Cardiac fibroblast (primary cell): Measurements from ENCODE around the gene TGIF1.

ENCODE experiments used
- DNase-seq, 2 donors: peaks; one replicate each; pipeline versions ENCODE4 v3.0.0 to v3.0.0-alpha.2; 2010; ENCODE audit warnings: low read depth in 2 of 2
- H3K4me3 ChIP-seq, 2 donors: replicated peaks in 1 of 2; 1 replicate in 1 of 2; 2 replicates in 1 of 2; pipeline ENCODE4 v1.5.1; 2011; ENCODE audit warnings: low read depth in 2 of 2, low read length in 2 of 2, mild to moderate bottlenecking in 2 of 2, moderate library complexity in 1 of 2
- CTCF ChIP-seq: IDR thresholded peaks from one replicate; pipeline ENCODE4 v1.5.1; 2011; ENCODE audit warnings: low read depth, mild to moderate bottlenecking, low read length, inconsistent platforms

The TGIF1 gene

DNA sequence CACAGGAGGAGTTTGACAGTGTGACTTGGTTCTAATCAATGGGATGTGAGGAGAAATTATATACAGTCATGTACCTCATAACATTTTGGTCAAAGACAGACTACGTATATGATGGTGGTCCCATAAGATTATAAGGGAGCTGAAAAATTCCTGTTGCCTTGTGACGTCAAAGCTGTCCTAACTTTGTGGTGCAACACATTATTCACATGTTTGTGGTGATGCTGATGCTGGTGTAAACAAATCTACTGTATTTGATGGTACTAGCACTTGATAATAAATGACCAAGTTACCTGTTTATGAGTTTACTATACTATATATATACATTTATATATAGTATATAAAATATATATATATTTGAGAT lies 29.1 kb upstream of the TGIF1 start:
- TF ChIP-seq CTCF = no peak
- DNase-seq = no peak

GRCh38 chr18:3422905-3423304 lies 27.1 kb upstream of the TGIF1 start:
- no peak for TF ChIP-seq CTCF
- no peak for DNase-seq
- no peak overlapping the region for H3K4me3 ChIP-seq

More for the DNA sequence above, 29.1 kb upstream of the TGIF1 start:
- H3K4me3 ChIP-seq = no peak overlapping the region

DNA sequence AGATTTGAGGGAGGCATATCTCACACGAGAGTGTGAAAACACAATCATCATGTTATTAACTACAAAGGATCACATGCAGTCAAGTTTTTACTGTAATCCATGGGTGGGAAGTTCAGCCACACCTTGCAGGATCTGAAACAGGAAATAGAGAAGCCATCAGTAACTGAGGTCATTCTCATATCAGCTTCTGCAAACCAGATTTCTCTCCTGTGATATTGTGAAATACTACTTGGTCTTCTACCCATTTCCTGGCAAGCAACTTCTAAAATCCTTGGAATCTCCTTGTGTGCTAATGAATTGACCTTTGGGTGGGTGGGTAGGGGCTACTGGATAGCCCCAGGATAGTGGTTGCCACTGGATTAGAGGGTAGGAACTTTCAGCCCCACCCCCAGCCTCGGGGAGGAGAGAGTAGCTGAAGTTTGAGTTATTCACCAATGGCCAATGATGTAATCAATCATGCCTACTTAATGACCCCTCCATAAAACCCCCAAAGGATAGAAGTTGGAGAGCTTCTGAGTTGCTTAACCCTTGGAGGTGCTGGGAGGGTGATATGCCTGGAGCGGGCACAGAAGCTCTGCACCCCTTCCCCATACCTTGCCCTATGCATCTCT lies 25.6 kb upstream of the TGIF1 start:
- no peak for TF ChIP-seq CTCF
- H3K4me3 ChIP-seq = no peak overlapping the region
- no peak for DNase-seq

GRCh38 chr18:3425030-3425429 lies 24.9 kb upstream of the TGIF1 start:
- no peak for TF ChIP-seq CTCF
- DNase-seq = no peak
- H3K4me3 ChIP-seq = no peak overlapping the region

DNA sequence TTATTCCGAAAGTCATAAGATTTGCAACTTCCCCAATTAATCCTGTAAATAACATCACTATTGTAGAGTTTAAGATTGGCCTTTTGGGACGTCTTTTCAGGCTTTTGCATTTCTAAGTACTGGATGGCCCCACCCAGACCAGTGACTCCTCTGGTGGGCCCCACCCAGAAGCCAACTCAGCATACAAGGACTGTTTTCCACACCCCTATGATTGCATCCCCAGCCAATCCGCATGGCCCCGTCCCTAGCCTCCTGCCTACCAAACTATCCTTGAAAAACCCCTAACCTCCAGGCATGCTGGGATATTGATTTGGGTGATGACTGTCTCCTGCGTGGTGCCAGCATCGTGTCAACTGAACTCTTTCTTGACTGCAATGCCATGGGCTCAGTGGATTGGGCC lies 24.5 kb upstream of the TGIF1 start:
- no peak overlapping the region for H3K4me3 ChIP-seq
- TF ChIP-seq CTCF = no peak
- no peak for DNase-seq

GRCh38 chr18:3426074-3426473 lies 23.9 kb upstream of the TGIF1 start:
- no peak overlapping the region for H3K4me3 ChIP-seq
- no peak for TF ChIP-seq CTCF

DNA sequence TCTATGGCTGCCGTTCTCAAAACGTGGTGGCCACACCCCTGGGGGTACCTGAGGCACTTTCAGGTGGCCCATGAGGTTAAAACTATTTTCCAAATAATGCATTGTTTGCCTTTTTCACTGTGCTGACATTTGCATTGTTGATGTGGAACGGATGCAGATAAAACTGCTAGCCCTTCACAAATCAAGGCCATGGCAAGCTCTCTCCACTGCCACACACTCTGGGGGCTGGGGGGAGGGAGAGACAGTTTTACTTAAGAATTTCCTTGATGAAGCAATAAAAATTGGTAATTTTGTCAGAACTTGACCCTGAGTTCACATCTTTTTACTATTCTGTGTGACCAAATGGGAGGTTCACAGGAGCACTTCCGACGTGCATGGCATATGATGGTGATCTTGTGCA lies 22.0 kb upstream of the TGIF1 start:
- no peak for TF ChIP-seq CTCF
- no peak for DNase-seq
- H3K4me3 ChIP-seq = no peak overlapping the region

More at GRCh38 chr18:3426074-3426473, 23.9 kb upstream of the TGIF1 start:
- DNase-seq = no peak
